ENCODE data around the gene SLITRK1.

The SLITRK1 gene, protein sequence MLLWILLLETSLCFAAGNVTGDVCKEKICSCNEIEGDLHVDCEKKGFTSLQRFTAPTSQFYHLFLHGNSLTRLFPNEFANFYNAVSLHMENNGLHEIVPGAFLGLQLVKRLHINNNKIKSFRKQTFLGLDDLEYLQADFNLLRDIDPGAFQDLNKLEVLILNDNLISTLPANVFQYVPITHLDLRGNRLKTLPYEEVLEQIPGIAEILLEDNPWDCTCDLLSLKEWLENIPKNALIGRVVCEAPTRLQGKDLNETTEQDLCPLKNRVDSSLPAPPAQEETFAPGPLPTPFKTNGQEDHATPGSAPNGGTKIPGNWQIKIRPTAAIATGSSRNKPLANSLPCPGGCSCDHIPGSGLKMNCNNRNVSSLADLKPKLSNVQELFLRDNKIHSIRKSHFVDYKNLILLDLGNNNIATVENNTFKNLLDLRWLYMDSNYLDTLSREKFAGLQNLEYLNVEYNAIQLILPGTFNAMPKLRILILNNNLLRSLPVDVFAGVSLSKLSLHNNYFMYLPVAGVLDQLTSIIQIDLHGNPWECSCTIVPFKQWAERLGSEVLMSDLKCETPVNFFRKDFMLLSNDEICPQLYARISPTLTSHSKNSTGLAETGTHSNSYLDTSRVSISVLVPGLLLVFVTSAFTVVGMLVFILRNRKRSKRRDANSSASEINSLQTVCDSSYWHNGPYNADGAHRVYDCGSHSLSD

DNA sequence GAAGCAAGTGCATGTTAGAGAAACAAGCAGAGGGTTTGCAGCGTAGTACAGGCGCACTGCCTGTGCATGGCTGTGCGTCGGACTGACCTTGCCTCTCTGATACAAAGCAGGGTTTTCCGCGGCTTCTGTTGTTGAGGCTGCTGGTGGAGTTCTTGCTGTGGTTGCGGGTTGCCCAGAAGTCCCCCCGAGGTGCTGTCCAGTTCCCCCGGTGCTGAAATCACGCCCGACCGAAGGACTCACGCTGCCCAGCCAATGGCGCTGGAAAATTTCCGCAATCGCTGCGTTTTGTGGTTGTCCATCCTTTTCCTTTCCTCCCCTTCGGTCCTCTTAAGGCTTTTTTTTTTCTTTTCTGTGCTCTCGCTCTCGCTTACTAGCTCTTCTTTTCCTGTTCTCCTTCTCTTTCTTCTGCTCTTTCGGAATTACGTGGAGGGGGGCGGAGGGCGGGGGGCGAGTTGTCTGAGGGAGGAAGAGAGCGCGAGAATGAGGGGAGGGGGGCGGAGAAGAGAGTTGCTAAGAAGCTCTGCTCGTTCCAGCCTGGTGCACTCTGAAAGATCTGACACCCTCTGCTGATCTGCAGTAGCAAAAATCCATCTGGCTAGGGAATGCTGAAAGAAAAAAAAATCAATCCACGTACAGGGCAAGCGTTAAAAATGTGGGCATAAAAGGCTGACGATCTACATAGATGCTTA lies at the start of gene SLITRK1:
Gene SLITRK1 (minus strand): TSS at position 558 of the 689 bp plus-strand sequence. CDS start 967 bp downstream, outside the sequence.
- DNase-seq (ENCODE audit: low read depth) = peak; percentile 1

DNA sequence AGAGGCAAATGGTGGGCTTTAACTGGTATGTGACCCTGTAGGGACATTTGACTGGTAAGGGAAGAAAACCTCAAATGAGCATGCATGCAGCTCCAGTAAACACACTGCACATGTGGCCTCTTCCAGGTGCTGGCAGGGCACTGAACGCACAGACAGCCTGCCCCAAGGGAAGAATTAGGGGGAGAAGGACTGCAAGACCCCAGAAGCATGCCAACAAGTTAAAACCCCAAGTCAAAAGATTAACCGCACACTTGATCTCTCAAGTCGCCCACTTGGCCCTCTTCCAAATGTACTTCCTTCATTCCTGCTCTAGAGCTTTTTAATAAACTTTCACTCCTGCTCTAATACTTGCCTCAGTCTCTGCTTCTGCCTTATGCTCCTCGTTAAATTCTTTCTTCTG lies 46.9 kb upstream of the SLITRK1 start:
- no peak for DNase-seq (ENCODE audit: low read depth)

DNA sequence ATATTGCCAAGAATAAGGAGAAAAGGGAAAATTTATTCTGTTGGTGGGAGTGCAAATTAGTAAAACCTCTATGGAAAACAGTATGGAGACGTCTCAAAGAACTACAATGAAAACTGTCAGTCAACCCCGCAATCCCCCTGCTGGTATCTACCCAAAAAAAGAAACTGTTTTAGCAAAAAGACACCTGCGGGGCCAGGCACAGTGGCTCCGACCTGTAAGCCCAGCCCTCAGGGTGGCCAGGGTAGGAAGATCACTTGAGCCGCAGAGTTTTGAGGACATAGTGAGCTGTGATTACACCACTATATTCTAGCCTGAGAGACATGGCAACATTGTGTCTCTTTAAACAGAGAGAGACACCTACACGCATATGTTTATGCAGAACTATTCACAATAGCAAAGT lies 37.5 kb upstream of the SLITRK1 start:
- no peak for DNase-seq (ENCODE audit: low read depth)

DNA sequence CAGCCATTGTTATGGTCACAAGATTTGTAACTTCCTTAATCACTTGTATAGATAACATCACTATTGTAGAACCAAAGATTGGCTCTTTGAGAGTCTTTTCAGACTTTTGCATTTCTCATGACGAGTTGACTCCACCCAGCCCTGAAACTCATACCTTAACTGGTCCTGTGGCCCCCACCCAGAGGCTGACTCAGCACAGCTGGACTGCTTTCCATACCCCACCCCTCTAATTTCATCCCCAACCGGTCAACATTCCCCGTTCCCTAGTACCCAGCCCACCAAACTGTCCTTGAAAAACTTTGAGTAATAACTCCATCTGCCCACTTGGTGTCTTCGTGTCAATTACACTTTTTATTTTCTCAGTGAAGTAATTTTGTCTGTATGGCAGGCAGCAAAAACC lies 32.1 kb upstream of the SLITRK1 start:
- no peak for DNase-seq (ENCODE audit: low read depth)

DNA sequence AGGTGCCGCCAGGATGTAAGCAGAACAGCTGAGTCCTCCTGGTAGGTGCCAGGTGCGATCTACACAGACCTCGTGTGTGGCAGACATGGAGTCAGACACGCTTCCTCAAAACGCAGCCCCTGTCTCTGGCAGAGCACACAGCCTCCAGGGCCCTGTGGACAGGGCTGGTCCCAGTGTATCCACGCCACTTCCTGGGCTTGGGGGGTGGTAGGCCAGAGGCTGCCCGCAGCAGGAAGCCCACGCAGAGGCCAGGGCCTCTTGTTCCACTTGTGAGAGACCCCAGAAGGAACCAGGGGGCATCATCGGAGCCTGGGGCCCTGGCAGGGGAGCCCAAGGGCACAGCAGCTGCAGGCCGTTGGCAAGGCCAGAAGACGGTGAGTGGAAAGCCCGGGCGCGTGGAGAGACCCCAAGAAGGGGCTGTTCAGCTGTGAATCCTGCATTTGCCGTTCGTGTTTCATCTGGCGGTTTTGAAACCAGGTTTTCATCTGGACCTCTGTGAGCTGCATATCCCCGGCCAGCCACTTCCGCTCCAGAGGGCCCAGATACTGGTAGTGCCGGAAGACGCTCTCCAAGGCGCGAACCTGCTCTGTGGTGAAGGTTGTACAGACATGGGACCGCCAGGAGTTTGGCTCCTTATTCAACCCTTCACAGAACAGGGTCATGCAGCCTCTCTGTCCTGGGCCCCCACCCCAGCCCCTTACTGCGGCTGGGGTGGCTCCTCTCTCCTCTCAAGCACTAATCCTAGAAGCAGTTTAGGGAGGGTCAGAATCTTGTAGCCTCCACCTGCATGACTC lies 25.1 kb upstream of the SLITRK1 start:
- DNase-seq (ENCODE audit: low read depth) = no peak

DNA sequence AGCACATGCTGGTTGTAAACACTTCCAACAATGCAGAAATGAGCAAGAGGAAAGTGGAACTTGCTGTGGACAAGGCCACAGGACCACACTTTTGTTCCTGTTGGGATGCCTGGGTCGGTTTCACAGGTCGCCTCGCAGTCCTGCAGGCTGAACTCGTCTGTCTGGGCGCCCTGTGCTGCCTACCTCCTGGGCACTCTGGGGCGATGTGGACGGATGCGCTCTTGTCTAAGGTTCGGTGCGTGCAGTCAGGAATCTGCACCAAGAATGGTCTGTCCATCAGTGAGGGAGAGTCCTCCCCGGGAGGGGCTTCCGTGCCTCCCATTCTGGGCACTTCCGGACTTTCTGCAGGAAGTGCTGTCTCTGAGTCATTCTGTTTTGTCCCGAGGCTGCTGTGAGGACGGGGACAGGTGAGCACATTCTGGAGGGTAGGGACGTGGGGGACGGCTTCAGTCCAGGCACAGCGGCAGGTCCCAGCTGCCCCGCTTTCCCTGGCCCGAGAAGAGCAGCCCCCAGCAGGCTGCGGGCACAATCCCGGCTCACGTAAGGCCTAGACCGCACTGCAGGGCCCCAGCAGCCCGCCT lies 24.1 kb upstream of the SLITRK1 start:
- no peak for DNase-seq (ENCODE audit: low read depth)

DNA sequence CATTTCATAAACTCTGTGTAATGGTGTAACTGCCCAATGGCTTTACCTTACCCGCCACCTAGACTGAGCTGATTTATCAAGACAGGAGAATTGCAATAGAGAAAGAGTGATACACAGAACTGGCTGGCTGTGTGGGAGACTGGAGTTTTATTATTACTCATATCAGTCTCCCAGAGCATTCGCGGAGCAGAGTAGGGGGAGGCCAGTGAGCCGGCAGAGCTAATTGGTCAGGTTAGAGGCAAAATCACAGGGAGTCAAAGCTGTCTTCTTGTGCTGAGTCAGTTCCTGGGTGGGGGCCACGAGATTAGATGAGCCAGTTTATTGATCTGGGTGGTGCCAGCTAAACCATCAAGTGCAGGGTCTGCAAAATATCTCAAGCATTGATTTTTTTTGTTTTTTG lies 23.4 kb upstream of the SLITRK1 start:
- no peak for DNase-seq (ENCODE audit: low read depth)

DNA sequence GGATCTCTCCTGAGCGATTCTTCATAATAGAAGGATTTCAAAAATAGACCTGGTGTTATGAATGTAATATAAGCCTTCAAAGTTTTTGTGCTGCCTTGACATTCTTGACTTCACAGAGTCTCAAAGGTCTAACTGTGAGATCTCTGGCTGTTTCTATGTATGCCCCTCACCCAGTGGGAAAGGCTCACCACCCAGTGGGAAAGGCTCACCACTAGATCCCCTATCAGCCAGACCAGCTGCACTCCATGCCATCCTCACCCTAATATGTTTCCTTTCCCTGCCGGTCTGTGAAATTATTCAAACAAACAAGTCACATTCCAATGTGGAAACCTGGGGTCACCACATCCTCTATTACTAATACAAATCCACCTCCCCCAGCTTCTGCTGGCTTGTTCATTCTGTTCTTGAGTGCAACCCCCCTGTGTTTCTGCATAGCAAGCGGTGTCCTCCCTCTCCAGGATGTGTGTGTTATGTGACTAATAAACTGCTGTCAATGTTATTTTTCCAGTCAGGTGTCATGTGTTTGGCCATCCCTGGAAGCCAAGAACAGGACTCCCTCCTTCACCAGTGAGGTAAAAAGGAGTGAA lies 13.8 kb upstream of the SLITRK1 start:
- no peak for DNase-seq (ENCODE audit: low read depth)

DNA sequence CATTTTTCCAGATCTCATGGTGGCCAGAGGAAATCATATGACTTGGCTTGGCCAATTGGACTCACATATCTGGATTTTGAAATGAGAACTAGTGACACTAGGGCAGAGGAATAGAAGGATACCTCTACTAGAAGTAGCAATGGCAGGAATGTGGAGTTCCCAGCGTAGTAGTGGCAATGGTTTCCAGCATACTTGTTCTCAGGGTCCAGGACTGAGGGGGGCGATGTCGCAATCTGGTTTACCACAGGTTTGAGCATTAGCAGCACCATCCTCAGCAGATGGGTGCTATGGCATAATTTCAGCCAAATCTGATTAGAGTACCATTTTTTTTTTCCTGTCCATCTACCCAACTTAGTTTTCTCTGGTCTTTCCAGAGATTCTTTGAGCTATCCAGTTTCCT lies 8.1 kb upstream of the SLITRK1 start:
- DNase-seq (ENCODE audit: low read depth) = no peak

DNA sequence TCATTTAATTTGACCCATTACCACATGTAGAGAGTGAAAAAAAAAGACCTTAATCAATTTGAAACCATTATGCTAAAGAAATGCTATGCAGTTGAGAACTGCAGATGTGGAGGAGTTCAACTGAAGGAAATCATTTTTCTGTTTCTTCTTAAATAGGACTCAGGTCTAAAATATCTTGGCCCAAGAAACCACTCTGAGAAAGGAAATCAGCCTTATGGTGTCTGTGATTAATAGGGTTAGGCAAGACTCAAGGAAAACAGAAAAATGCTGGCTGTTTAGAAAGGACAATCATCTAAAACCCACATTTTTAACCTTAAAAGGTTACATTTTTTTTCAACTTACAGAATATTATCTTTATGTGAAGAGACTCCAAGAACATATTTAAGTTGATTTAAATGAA lies 1.9 kb upstream of the SLITRK1 start:
- DNase-seq (ENCODE audit: low read depth) = no peak

DNA sequence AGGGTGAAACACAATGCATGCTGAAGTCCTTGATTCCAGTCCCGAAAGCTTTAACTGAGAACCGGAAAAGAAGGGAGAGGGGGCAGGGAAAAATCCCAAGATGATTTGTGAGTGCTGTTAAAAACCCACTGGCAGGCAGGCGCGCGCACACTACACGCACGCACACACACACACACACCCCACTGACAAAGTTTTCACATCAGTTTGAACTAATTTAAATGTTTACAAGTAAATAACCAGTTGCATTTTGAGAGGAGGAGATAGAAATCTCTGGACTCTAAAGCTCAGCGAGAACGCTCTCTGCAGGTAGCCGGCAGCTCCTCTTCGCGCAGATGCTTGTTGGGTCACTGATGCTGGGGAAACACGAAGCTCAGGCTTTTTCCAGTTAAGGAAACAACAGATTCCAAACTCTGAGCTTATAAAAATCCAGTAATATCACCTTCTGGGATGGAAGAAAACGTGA lies 818 bp upstream of the SLITRK1 start:
- no peak for DNase-seq (ENCODE audit: low read depth)

DNA sequence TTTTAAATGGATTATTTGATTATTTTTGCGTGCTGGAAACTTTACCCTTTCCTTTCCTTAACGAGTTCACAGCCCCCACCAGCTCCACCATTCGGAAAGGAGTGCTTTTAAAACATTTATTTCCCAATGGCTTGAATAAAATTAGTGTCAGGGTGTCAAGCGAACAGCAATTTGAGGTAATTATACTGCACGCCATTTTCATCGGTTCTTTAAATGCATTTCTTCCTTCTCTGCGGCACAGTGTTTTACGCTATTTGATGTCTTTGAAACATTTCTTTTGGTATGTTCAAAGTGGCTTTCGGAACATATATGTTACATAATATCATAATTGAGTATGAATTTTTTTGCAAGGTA lies 309 bp upstream of the SLITRK1 start:
- DNase-seq (ENCODE audit: low read depth) = no peak

DNA sequence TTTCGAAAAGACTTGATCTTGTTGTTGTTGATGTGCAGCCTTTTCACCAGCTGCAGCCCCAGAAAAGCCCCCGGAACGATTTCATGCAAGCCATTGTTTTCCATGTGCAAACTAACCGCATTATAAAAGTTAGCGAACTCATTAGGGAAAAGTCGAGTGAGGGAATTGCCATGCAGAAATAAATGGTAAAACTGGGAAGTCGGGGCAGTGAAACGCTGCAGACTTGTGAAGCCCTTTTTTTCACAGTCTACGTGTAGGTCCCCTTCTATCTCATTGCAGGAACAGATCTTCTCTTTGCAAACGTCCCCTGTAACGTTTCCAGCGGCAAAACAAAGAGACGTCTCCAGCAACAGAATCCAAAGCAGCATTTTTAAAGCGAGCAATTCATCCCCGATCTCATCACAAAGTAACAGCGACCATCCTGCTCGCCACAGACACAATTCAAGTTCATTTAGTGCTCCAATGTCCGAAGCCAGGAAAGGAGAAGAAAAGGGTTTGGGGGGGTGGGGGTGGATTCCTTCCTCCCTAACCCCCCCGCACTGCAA lies 1.1 kb downstream of the SLITRK1 start:
- DNase-seq (ENCODE audit: low read depth) = no peak

DNA sequence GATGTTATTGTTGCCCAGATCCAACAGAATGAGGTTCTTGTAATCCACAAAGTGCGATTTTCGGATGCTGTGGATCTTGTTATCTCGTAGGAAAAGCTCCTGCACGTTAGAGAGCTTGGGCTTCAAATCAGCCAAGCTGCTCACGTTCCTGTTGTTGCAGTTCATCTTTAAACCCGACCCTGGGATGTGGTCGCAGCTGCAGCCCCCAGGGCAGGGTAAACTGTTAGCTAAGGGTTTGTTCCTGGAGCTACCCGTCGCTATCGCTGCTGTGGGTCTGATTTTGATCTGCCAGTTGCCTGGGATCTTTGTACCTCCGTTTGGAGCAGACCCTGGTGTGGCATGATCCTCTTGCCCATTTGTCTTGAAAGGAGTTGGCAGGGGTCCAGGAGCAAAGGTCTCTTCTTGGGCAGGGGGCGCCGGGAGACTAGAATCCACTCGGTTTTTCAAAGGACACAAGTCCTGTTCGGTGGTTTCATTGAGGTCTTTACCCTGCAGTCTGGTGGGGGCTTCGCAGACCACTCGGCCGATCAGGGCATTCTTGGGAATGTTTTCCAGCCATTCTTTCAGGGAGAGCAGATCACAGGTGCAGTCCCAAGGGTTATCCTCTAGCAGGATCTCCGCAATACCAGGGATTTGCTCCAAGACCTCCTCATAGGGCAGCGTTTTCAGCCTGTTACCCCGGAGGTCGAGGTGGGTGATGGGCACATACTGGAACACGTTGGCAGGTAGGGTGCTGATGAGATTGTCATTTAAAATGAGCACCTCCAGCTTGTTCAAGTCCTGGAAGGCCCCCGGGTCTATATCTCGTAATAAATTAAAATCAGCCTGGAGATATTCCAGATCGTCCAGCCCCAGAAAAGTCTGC lies 1.8 kb downstream of the SLITRK1 start:
- DNase-seq (ENCODE audit: low read depth) = no peak

DNA sequence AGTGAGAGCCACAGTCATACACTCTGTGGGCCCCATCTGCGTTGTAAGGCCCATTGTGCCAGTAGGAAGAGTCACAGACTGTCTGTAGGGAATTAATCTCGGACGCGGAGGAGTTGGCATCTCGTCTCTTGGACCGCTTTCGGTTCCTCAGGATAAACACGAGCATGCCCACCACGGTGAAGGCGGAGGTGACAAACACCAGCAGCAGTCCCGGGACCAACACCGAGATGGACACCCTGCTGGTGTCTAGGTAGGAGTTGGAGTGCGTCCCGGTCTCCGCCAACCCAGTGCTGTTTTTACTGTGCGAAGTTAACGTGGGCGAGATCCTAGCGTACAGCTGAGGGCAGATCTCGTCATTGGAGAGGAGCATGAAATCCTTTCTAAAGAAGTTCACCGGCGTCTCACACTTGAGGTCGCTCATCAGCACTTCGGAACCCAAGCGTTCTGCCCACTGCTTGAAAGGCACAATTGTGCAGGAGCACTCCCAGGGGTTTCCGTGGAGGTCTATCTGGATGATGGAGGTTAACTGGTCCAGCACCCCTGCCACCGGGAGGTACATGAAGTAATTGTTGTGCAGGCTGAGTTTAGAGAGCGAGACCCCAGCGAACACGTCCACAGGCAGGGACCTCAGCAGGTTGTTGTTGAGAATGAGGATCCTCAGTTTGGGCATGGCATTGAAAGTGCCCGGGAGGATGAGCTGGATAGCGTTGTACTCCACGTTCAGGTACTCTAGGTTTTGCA lies 2.7 kb downstream of the SLITRK1 start:
- no peak for DNase-seq (ENCODE audit: low read depth)

DNA sequence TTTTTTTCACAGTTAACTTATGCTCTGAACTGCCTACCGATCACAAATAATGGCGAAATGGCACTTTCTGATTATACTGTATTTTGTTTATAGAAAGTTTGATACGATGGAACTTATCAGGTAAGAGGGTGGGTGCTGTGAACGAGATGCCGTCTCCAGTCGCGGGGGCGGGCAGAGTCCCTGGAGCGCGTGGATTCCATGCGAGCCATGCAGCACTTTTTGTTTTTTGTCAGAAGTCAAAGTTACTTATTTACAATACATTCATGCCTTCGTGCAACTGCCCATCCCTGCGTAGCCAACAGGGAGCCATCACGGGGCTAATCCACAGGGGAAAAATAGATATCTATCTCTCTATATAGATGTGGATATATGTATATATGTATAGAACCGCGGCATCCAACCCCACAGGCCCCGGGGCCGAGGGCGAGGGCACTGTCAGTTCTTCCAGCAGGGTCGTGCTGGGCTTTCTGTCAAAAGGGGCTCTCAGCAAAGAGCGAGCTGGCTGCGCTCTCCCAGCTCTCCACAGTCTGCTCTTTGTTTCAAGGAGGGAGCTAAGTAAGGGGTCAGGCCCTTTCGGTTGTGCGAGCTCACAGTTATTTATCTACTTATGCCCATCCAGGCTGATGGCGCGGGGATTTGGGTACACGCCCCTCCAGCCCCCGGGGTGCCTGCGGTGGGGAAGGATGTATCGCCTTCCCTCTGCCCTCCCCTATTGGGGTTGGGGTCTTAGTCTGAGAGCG lies 3.4 kb downstream of the SLITRK1 start:
- DNase-seq (ENCODE audit: low read depth) = no peak

DNA sequence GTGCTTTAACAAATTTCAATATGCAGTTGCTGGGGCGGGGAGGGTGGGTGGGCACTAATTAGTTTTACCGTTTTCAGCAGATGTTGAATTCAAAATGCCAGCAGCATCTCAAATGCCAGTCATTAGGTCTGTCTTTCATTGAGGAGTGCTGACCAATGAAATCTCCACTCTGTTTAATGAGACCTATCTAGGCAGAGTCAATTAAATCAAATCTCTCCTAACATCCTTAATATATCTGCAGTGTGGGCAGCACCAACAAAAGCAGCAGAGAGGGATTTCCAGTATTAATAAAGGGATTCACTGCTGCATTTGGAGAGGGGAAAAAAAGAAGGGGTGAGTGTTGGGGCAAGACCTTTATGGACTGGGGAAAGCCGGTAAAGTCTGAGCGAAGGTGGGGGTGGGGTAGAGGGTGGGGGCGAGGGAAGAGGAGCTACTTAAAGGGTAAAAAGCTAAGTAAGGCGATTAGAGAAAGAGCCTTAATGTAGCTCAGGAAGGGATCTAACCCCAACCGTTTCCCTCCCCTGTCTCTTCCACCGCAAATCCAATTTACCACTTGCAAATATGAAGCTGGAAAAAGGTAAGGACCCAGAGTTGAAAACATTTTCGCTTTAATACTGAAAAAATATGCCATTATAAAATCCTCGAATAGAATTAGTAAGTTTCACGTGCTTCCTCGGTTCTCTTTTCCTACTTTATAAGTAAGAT lies 4.5 kb downstream of the SLITRK1 start:
- DNase-seq (ENCODE audit: low read depth) = no peak

DNA sequence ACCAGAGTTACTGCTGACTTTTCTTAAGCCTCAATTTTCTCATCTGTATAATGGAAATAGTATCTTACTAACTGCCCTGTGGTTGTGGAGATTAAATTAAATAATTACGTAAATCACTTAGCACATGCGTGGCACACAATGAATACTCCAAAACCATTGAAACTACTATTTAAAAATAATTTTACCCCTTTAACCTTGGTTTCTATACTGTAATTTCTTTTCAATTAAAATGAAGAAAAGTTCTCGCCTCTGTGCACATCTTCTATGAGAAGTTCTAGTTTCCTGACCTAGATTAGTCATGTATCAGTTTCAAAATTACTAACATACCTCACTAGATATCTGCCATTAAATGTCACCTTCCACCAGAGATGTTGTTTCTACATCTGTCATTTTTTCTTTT lies 5.7 kb downstream of the SLITRK1 start:
- DNase-seq (ENCODE audit: low read depth) = no peak

Measured in GM04504 (cell line).